Epithelial cell of proximal tubule (primary cell): ENCODE measurements around the gene ERCC4. TPM values are rescaled to one million over a fixed set of nuclear protein-coding genes. Genes with fewer than 3 reads are reported as not detected.
A peak's percentile ranks its signal among the peaks of the same experiment; 100 is the strongest.

Experiments used
- DNase-seq: peaks from one replicate; pipeline ENCODE4 v3.0.0-alpha.2; 2011; ENCODE audit warnings: low read depth
- H3K4me3 ChIP-seq: 2 replicates; pipeline ENCODE4 v1.5.1; 2011; ENCODE audit warnings: low read depth, mild to moderate bottlenecking, low read length
- CTCF ChIP-seq: conservative IDR thresholded peaks from 2 replicates; pipeline ENCODE4 v1.5.1; 2012; ENCODE audit warnings: low read depth, mild to moderate bottlenecking, low read length
- total RNA-seq: library from RNA; depleted of rRNA; stranded (reverse); fragments of >200 nt; gene quantifications from 2 replicates; pipeline ENCODE4 v1.2.3, GENCODE V29; 2015

Gene ERCC4
- total RNA-seq, 1 donor from 2014 or later = 14.2 TPM

- no peak for TF ChIP-seq CTCF
- no peak for DNase-seq
- H3K4me3 ChIP-seq = no peak overlapping the region
Measured at GRCh38 chr16:13931845-13932244, 11.9 kb downstream of the ERCC4 start.

- no peak for DNase-seq
- H3K4me3 ChIP-seq = no peak overlapping the region
- peak; percentile 63 for TF ChIP-seq CTCF
Measured at GRCh38 chr16:13935408-13935807, 15.5 kb downstream of the ERCC4 start.

- TF ChIP-seq CTCF = no peak
- no peak overlapping the region for H3K4me3 ChIP-seq
- no peak for DNase-seq
Measured at GRCh38 chr16:13936155-13936554, 16.2 kb downstream of the ERCC4 start.

GRCh38 chr16:13936596-13937081 lies 16.7 kb downstream of the ERCC4 start:
- no peak for TF ChIP-seq CTCF
- DNase-seq = peak; percentile 32
- no peak overlapping the region for H3K4me3 ChIP-seq

- no peak overlapping the region for H3K4me3 ChIP-seq
- TF ChIP-seq CTCF = no peak
- DNase-seq = no peak
Measured at GRCh38 chr16:13937411-13937810, 17.5 kb downstream of the ERCC4 start.

- no peak for DNase-seq
- H3K4me3 ChIP-seq = no peak overlapping the region
- no peak for TF ChIP-seq CTCF
Measured at GRCh38 chr16:13938480-13938879, 18.5 kb downstream of the ERCC4 start.

GRCh38 chr16:13939821-13940220 lies 19.9 kb downstream of the ERCC4 start:
- no peak for TF ChIP-seq CTCF
- H3K4me3 ChIP-seq = no peak overlapping the region
- no peak for DNase-seq
